Occipital lobe (tissue), 2 donors: Measurements from ENCODE around the gene SLC6A6. TPM values are rescaled to one million over a fixed set of nuclear protein-coding genes. Genes with fewer than 3 reads are reported as not detected.
"Not testable (repeated sequence)": the region's sequence is repeated elsewhere in the genome, so short reads cannot be mapped to it uniquely, and the experiment has no call there.

ENCODE experiments used
- DNase-seq: peaks from one replicate; lab custom pipeline; 2025; lab: John Stamatoyannopoulos, UW
- total RNA-seq: library from RNA; depleted of rRNA; stranded (reverse); fragments of >200 nt; gene quantifications from one replicate; pipeline ENCODE4 v1.2.3, GENCODE V29; 2014

Gene SLC6A6
- total RNA-seq, 1 donor from 2014 or later = 24.8 TPM

DNA sequence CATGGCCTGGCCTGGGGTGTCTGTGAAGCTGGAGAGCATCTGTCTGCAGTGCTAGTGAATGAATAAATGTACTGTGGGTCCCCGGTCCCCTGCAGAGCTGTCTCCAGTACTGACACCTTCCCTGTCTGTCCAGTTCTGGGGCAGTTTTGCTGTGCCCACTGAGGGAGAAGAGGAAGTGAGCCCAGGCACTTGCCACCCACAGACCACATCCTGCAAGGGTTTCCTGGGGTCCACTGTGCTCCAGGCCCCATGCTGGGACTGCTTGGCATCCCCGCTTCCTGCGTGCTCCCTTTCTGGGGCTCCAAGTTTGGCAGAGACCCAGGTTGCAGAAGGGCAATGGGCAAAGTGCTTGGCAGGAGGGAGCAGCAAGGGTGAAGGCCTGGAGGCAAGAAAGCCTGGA, 4.9 kb upstream of the SLC6A6 start:
- no peak for DNase-seq

DNA sequence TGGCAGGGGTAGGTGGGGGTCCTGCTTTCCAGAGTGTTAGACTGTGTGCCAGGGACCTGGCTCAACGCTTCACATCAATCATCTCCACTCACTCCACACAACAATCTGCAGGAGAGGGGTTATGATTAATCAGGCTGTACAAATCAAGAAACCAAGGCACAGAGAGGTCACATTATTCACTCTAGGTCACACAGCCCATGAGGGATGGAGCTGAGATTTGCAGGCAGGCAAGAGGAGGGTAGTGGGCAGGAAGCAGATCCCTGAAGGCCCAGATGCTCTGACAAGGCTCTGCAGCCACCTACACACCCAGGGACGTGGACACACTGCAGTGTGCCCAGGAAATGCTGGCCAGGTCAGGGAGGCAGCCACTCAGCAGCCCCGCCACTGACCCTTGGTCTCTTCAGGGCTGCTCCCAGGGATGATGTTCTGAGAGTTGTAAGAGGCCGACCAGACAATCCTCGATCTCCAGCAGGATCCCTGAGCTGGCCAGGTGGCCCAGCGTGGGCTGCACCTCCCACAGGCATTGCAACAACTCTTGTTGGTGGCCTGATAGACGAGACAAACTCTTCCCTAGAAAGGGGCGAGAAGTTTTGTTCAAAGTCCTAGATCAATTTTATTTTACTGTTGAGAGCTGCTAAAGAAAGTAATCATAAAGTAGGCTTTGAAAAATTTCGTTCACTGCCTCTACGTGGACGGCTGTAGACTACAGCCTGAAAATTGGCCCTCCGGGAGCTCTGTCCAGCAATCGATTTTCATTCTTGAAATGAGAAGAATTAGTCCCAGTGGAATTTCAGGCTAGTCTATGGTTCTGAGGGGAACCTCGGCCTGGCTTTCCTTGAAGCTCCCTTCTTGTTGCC, 4.2 kb upstream of the SLC6A6 start:
- DNase-seq = no peak

GRCh38 chr3:14398797-14399106, 3.7 kb upstream of the SLC6A6 start:
- DNase-seq = no peak

- no peak for DNase-seq
Observed at GRCh38 chr3:14401692-14402303, 608 bp upstream of the SLC6A6 start.

GRCh38 chr3:14403619-14404155, 1.3 kb downstream of the SLC6A6 start:
- no peak for DNase-seq

DNA sequence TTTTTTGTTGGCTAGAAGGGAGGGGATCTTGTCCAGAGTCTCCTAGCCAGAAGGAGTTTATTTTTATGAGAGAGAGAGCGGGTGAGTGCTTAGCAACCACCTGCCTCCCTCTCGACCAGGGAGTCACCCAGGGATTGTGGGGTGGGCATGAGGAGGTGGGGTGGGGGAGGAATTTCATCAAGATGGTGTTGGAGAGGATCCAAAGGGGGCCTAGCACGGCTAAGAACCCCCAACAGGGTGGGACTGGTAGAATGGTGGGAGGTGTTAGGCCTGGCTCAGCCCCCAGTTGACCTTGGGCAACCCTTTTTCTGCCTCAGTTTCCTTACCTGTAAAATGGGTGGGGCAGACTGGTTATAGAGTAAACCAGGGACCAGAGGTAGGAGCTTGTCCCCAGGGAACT, 1.8 kb downstream of the SLC6A6 start:
- no peak for DNase-seq

GRCh38 chr3:14404631-14405359, 2.4 kb downstream of the SLC6A6 start:
- DNase-seq = no peak

GRCh38 chr3:14405360-14406238, 3.2 kb downstream of the SLC6A6 start:
- DNase-seq = no peak

DNA sequence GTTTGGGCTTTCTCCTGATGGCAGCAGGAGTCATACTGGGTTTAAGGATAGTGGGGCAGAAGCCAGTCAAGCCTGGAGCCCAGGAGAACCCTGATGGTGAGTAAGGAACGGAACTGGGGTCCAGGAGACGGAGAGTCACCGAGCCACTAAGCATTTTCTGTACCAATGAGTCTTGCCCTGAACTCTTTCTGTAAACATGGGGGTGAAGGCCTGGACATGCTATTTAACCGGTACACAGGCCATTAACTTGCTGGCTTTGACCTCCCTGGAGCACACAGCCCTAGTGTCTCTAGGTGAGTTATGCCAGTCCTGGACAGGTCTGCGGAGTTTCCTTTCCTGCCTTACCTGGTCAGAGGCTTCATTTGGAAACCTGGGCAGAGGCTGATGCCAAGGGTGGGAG, 3.9 kb downstream of the SLC6A6 start:
- no peak for DNase-seq

GRCh38 chr3:14406766-14407165, 4.4 kb downstream of the SLC6A6 start:
- DNase-seq = no peak

DNA sequence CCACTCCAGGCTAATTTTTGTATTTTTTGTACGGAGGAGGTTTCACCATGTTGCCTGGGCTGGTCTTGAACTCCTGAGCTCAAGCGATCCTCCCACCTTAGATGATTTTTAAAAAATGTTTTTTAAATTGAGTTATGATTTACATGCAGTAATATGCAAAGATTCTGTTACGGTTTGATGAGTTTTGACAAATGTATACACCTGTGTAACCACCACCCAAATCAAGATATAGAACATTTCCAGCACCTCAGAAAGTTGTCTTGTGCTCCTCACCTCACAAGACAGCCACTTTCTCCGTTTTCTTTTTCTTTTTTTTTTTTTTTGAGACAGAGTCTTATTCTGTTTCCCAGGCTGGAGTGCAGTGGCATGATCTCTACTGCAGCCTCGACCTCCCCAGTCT, 4.8 kb downstream of the SLC6A6 start:
- no peak for DNase-seq

GRCh38 chr3:14409779-14410063, 7.3 kb downstream of the SLC6A6 start:
- DNase-seq = not testable (repeated sequence)

GRCh38 chr3:14410106-14410502, 7.7 kb downstream of the SLC6A6 start:
- DNase-seq = no peak

GRCh38 chr3:14410503-14411165, 8.2 kb downstream of the SLC6A6 start:
- no peak for DNase-seq

GRCh38 chr3:14411166-14411526, 8.7 kb downstream of the SLC6A6 start:
- no peak for DNase-seq

DNA sequence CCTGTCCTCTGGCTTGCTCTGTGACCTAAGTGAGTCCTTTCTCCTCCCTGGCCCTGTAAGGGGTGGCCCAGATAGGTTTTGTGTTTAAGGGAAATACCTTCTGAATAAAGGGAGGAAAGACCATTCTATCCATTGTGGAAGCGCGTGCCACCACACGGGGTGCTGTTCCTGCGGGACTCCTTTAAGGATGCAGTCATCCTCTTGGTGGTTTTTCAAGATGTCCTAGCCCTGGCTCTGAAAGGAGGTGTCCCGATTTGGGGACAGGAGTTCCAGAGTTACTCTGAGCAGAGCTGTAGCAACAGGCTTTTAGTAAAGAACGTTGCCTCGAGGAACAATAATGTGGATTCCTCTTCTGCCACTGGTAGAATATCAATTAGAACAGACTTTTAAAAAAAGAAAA, 9.6 kb downstream of the SLC6A6 start:
- no peak for DNase-seq

DNA sequence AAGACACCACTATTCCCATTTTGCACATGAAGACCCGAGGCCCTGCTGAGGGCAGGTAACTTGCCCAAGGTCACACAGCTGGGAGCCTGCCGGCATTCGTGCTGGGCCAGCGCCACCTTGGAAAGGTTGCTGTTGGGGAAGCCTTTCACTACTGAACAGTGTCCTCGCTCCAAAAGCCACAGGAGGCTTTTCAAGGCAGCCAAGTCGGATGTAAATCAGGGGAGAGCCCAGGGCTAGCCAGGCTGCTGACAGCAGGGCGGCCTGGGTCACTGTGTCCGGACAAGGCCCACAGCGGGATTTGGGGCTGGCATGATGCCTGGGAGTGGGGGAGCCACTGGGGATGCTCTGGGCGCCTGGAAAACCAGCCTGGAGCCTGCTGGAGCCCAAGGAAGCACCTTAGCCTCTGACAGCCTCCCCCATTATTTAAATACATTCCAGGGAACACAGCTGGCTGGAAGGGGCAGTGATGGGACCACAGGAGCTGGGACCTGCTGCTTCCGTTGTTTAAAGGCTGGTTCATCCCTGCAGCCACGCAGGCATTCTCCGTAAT, 10.5 kb downstream of the SLC6A6 start:
- DNase-seq = no peak

DNA sequence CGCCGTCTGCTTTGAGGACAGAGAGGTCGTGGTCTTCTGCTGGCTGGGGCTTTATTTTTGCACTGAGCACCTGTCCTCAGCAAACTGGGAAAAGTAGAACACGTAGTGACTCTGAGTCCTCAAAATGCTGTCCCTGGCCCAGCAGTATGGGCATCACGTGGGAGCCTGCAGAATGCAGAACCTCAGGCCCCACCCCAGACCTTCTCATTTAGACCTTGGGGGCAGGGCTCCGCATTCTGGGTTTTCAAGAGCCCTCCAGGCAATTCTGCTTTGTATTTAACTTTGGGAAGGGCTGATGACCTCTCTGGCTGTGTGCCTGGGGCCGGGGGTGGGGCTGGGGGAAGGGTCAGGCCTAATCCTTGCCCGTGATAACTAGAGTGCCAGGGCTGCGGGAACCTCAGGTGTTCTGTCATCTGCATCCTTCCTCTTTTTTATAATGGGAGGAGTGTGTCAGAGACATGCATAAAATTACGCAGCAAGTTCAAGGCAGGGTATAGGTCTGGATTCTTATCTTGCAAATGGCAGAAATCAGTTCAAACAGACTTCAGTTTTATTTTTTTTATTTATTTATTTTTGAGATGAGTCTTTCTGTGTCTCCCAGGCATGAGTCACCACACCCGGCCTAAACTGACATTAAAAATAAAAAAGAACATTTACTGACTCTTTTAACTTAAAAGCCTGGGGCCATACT, 11.1 kb downstream of the SLC6A6 start:
- no peak for DNase-seq

GRCh38 chr3:14414846-14415464, 12.5 kb downstream of the SLC6A6 start:
- no peak for DNase-seq

DNA sequence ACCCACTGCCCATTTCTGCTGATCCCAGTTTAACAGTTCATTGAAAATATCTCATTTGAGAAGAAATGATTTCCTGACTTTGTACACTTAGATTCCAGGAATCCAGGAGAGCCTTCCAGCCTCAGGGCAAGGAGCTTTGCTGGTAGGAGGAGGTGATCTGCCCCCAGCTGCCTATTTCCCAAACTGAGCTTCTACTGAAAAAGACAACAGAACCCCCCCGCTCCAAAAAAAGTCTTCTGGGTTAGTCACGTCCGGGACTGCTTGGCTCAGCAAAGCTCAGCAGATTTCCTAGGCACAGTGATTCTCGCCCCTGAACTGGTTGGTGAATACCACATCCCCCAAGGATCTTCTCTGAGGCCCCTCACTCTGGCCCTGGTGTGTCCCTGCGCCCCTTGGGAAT, 13.1 kb downstream of the SLC6A6 start:
- DNase-seq = no peak
